GM12891 (cell line): ENCODE data around the gene RTL5.

ENCODE experiments used
- DNase-seq: peaks from one replicate; pipeline ENCODE4 v3.0.0; 2011; ENCODE audit warnings: low spot score; ENCODE audit not compliant: insufficient read length
- FAIRE-seq: peaks from 2 replicates; lab custom pipeline; 2011; peaks lifted over from hg19 to GRCh38; lab: Jason Lieb, UNC
- PAX5 ChIP-seq: IDR thresholded peaks from 2 replicates; pipeline ENCODE4 v1.6.1; 2011; ENCODE audit warnings: low read length, moderate library complexity, mild to moderate bottlenecking; ENCODE audit not compliant: insufficient read depth, severe bottlenecking
- POLR2A ChIP-seq: IDR thresholded peaks from 2 replicates; pipeline ENCODE4 v1.6.1; 2011; ENCODE audit warnings: low read depth, low read length, control low read depth
- POLR2AphosphoS5 ChIP-seq: IDR thresholded peaks from 2 replicates; pipeline ENCODE4 v1.6.1; 2011; ENCODE audit warnings: low read depth, low read length, control low read depth
- POU2F2 ChIP-seq: IDR thresholded peaks from 2 replicates; pipeline ENCODE4 v1.6.1; 2011; ENCODE audit warnings: low read depth, mild to moderate bottlenecking, control low read depth, low read length, moderate library complexity
- SPI1 ChIP-seq: IDR thresholded peaks from 2 replicates; pipeline ENCODE4 v1.6.1; 2011; ENCODE audit warnings: low read depth, low read length, control low read depth
- TAF1 ChIP-seq: IDR thresholded peaks from 2 replicates; pipeline ENCODE4 v1.6.1; 2011; ENCODE audit warnings: low read depth, low read length, control low read depth

Gene RTL5

DNA sequence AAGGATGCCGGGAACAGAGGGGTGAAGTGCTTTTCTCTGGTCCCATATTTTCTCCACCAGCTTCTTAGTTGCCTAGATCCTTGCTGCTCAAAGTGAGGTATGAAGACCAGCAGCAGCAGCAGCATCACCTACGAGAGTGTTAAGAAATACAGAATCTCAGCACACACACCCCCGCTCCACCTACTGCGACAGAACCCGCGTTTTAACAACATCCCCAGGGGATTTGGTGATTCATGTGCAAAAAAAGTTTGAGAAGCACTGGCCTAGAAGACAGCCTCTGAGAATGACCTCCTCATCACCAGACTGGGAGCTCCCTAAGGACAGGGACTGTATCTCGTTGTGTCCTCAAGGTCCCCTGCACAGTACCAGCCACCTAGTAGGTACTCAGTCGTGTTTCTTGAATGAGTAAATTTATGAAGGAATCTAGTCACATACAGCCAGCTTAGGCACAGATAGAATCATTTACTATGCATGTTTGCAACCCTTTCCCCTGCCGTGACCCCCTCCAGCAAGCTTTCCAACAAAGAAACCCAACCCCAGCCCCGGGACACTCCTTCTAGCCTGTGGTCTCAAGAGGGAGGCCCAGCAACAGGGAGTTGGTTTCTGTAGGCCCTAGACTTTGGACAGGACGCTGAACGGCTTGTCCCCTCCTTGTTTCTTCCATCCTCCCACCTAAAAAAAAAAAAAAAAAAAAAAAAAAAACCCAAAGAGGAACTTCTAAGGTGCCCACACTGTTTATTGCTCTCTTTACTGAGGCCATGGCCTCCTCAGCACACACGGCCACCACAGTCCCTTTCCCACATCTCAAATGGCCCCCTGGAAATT, 21.5 kb downstream of the RTL5 start:
- FAIRE-seq (no peak), DNase-seq (no peak)
- TF ChIP-seq PAX5 (no peak), POU2F2 (no peak), POLR2AphosphoS5 (no peak), POLR2A (no peak), TAF1 (no peak), SPI1 (no peak)

DNA sequence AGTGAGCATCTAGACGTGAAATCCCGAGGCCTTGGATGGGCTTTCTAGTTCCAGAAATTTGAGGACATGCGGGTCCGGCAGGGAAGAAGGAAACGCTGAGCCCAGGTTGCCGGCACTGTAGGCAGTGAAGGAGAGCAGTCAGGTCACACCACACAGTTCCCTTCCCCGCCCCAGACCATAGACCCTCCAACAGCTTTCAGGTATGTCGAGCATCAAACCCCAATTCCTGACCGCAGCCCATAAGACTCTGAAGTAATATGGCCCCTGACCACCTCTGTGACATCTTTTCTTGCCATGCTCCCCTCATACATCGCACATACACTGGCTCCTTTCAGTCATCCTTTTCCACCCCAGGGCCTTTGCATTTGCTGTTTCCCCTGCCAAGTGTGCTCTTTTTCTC, 23.0 kb downstream of the RTL5 start:
- DNase-seq (no peak), FAIRE-seq (no peak)
- TF ChIP-seq TAF1 (no peak), POLR2AphosphoS5 (no peak), POU2F2 (no peak), POLR2A (no peak), PAX5 (no peak)

DNA sequence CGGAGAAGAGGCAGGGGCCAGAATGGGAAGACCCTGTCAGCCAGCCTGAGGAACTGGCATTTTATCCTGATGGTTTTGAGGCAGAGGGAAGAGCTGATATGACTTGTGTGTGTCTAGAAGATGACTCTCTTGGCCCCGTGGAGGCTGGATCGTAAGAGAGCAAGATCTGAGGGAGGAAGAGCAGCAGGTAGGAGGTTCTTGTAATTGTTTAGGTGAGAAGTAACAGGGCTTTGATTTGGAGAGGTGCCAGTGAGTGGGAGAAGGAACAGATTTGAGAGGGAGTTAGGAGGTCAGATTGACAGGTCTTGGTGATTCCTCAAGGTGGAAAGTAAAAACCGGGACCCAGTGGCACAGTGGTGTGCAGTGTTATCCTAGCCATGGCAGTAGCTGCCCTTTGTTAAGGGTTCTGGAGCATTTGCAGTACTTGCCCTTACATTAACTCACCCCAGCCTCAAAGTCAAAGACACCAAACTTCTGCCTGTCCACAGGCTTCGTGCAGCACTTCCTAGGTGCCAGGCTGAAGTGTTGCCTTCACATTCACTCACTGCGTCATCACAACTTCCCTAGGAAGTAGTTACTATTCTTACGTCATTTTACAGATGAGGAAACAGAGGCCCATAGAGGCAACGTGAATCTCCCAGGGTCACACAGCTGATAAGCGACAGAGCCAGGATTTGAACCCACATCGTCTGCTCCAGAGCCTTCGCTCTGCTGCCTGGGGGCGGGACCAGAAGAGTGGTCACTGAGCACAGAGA, 23.7 kb downstream of the RTL5 start:
- no peak for FAIRE-seq
- TF ChIP-seq POU2F2 (no peak), POLR2AphosphoS5 (no peak)
- DNase-seq = no peak

DNA sequence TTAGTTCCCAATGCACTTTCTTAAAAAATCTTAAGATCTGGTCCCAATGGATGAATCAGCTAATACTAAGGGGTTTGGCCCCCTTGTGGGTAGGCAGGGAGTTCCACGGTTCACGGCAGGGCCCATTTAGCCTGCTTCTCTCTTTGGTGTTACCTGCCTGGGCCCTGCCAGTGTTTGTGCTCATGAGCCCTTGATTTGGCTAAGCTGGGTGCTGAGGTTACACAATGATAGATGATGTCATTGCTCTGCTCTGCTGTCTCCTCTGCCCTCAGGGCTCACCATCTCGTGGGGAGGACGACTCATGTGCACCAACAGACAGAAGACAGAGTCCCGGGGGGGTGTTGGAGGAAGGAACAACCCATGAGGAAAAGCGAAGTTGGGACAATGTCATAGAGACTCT, 24.4 kb downstream of the RTL5 start:
- no peak for TF ChIP-seq PAX5
- TF ChIP-seq SPI1 = no peak
- TF ChIP-seq POU2F2 = no peak
- TF ChIP-seq POLR2A = no peak
- TF ChIP-seq TAF1 = no peak
- no peak for TF ChIP-seq POLR2AphosphoS5
- no peak for DNase-seq
- no peak for FAIRE-seq

DNA sequence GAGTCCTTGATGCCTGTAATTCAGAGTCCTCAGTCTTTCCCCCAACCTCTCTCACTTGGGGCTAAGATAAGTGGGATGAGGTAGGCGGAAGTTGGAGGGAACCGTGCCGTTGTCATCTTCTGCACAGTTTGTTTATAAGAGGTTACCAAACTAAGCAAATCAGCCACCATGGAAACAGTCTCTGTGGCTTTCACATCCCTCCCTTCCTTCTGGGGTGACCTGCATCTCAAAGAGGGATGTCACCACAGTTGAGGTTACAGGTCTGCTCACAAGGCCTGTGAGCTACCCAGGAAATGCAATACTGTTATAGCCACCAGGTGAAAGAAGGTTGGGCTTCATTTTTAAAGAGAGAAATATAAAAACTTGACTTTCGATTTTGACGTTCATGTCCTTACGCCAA, 26.3 kb downstream of the RTL5 start:
- FAIRE-seq (peak; percentile 76), DNase-seq (no peak)

DNA sequence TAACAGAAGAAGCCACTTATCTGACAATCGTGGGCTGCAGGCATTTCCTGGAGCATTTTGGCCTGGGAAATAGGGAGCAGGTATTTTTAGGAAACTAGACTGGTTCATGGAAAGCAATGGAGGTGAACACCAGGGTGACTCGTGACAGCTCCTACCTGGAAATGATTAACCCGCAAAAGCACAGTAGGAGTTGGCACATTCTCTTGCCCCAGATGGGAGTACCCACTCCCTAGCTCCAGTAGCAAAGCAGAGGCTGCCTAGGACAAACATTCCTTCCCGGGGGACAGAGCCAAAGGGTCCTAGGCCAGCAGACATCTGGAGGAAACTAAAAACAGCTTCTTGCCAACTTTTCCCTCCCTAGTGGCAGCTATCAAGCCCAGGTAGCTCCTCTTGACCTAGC, 29.0 kb downstream of the RTL5 start:
- FAIRE-seq = no peak
- TF ChIP-seq PAX5 (no peak), POLR2A (no peak), POU2F2 (no peak)
- DNase-seq = no peak

More for the DNA sequence above, 26.3 kb downstream of the RTL5 start:
- TF ChIP-seq POLR2AphosphoS5 = no peak
- no peak for TF ChIP-seq POU2F2
- no peak for TF ChIP-seq TAF1
- TF ChIP-seq POLR2A = no peak
- TF ChIP-seq PAX5 = no peak
- no peak for TF ChIP-seq SPI1

DNA sequence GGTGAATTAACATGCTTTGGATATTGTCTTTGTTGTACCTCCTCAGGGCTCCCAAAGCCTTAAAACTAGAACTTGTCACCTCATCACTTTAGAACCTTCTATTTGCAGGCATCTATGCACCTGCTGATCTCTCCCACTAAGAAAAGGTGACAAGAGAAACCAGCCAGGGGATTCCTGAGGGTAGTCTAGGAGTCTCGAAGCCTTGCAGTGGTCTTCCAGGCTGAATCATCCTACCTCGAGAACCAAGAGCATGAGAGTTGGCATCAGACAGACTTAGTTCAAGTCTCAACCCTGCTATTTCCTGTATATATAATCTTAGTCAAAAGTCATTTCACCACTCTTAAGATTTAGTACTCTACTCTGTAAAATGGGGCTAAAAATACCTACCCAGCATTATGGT, 29.6 kb downstream of the RTL5 start:
- DNase-seq (no peak), FAIRE-seq (no peak)
- TF ChIP-seq POU2F2 = no peak
- TF ChIP-seq POLR2AphosphoS5 = no peak
- no peak for TF ChIP-seq POLR2A
- no peak for TF ChIP-seq PAX5
- TF ChIP-seq SPI1 = no peak
- TF ChIP-seq TAF1 = no peak

DNA sequence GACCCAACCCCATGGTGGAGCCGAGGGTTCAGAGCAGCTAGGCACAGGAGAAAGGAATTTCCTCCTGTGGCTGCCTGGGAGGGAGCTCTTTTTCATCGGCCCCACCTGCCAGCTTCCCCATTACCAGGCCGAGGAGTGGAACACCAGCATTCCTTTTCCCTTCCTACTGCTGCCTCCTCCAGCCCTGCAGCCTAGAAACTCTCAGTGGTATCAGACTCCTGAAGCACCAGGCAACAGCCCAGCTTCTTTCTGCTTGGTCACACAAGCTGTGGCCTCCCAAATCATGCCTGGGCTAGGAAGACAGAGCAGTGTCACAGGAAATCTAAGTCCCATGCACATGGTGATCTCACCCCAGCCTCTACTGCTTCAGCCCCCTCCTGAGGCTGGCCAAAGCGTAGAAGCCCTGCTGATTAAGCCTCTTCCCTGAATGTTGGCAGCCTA, 30.1 kb downstream of the RTL5 start:
- DNase-seq = no peak
- FAIRE-seq = peak; percentile 65
- TF ChIP-seq POLR2AphosphoS5 = no peak
- TF ChIP-seq SPI1 = no peak

DNA sequence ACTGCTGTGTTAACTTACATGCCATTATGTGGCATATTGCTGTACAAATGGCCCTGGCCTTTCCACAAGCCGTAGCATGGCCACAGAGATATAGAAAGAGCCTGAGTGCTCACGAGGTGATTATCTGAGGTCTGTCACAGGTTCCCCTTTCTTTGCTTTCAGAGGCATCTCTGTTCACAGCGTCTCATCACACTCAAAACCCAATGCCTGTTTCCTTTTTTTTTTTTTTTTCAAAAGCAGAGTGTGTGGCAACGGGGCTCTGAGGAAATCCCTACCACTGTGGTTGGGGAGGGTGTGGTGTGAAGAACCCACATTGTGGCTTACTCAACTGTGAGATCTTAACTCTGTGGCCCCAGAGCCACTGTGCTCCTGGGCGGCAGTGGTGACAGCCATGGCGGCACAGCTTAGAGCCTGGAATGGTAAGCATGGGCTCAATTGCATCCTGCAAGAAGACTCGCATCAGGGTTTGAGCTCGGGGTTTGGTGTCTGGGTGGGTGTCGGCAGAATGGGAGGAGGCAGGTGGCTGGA, 30.8 kb downstream of the RTL5 start:
- FAIRE-seq (peak; percentile 91), DNase-seq (no peak)
- TF ChIP-seq SPI1 (peak; percentile 50; the same call in 1 of the 2 replicates), POU2F2 (no peak)

DNA sequence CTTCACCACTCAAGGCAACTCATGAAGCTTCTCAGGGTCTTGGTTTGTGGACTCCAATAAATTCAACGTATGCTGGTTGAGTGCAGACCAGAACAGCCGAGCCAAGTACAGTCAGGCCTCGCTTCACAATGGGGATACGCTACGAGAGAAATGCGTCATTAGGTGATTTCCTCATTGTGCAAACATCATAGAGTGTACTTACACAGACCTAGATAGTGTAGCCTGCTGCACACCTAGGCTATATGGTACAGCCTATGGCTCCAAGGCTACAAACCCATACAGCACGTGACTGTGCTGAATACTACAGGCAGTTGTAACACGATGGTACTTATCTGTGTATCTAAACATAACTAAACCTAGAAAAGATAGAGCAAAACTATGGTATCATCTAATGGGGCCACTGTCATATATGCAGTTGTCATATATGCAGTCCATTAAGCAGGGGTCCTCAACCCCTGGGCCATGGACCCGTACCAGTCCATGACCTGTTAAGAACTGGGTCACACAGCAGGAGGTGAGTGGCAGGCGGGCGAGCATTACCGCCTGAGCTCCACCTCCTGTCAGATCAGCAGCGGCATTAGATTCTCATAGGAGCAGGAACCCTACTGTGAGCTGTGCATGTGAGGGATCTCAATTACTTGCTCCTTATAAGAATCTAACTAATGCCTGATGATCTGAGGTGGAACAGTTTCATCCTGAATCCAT, 31.5 kb downstream of the RTL5 start:
- no peak for DNase-seq
- TF ChIP-seq PAX5 = no peak
- TF ChIP-seq POU2F2 = no peak
- TF ChIP-seq TAF1 = no peak
- no peak for TF ChIP-seq POLR2AphosphoS5
- TF ChIP-seq SPI1 = no peak
- TF ChIP-seq POLR2A = no peak
- FAIRE-seq = peak; percentile 16
